Glutamatergic neuron (in vitro differentiated cells): ENCODE measurements around the gene CSNK1G1. TPM values are rescaled to one million over a fixed set of nuclear protein-coding genes. Genes with fewer than 3 reads are reported as not detected.

Source experiments
- DNase-seq: peaks from one replicate; pipeline ENCODE4 v3.0.0; 2022
- H3K27ac Mint-ChIP-seq: one replicate; pipeline ENCODE4 v1.8.0; 2020; ENCODE audit warnings: mild to moderate bottlenecking, mixed read lengths, inconsistent platforms; ENCODE audit not compliant: unreplicated experiment
- H3K27me3 Mint-ChIP-seq: one replicate; pipeline ENCODE4 v1.8.0; 2020; ENCODE audit warnings: mild to moderate bottlenecking, moderate library complexity, mixed read lengths, inconsistent platforms; ENCODE audit not compliant: unreplicated experiment
- H3K36me3 Mint-ChIP-seq: one replicate; pipeline ENCODE4 v1.8.0; 2020; ENCODE audit warnings: mild to moderate bottlenecking, mixed read lengths, inconsistent platforms; ENCODE audit not compliant: unreplicated experiment
- H3K4me1 Mint-ChIP-seq: one replicate; pipeline ENCODE4 v1.8.0; 2020; ENCODE audit warnings: mild to moderate bottlenecking, low read depth, mixed read lengths, inconsistent platforms; ENCODE audit not compliant: unreplicated experiment
- H3K4me3 Mint-ChIP-seq: one replicate; pipeline ENCODE4 v1.8.0; 2020; ENCODE audit warnings: mild to moderate bottlenecking, mixed read lengths, inconsistent platforms; ENCODE audit not compliant: unreplicated experiment
- H3K9me3 Mint-ChIP-seq: one replicate; pipeline ENCODE4 v1.8.0; 2020; ENCODE audit warnings: mild to moderate bottlenecking, moderate library complexity, mixed read lengths, inconsistent platforms; ENCODE audit not compliant: unreplicated experiment
- CTCF ChIP-seq: fragments of 200-600 bp; sonication (generic); IDR thresholded peaks from one replicate; pipeline ENCODE4 v1.5.0; 2021; ENCODE audit not compliant: partially characterized antibody, unreplicated experiment
- total RNA-seq: library from RNA; stranded (reverse); fragmentation: NEBNext Ultra II Directional; extraction: Animal tissue kit (Norgen Biotek cat#: 25700); gene quantifications from one replicate; pipeline ENCODE4 v1.2.1, GENCODE V29; 2021; ENCODE audit not compliant: unreplicated experiment

The CSNK1G1 gene
- total RNA-seq, 1 donor from 2014 or later, result 34.2 TPM

- Mint-ChIP-seq H3K27ac (no peak overlapping the region), H3K27me3 (peaks cover 2% of the 10 kb centered on the region), H3K4me3 (no peak overlapping the region), H3K36me3 (no peaks in the 10 kb centered on the region), H3K4me1 (peaks cover 3% of the 10 kb centered on the region), H3K9me3 (no peaks in the 10 kb centered on the region)
- no peak for DNase-seq
- TF ChIP-seq CTCF, result no peak
These were observed 66.4 kb downstream of the CSNK1G1 start for GRCh38 chr15:64289550-64289949.

GRCh38 chr15:64288999-64289398 is 67.0 kb downstream of the CSNK1G1 start:
- H3K4me1 Mint-ChIP-seq, result peaks cover 3% of the 10 kb centered on the region
- no peak for TF ChIP-seq CTCF
- H3K36me3 Mint-ChIP-seq, result no peaks in the 10 kb centered on the region
- DNase-seq, result no peak
- H3K4me3 Mint-ChIP-seq, result no peak overlapping the region
- H3K9me3 Mint-ChIP-seq, result no peaks in the 10 kb centered on the region
- peaks cover 2% of the 10 kb centered on the region for H3K27me3 Mint-ChIP-seq
- H3K27ac Mint-ChIP-seq, result no peak overlapping the region

- Mint-ChIP-seq H3K4me1 (peaks cover 3% of the 10 kb centered on the region), H3K9me3 (no peaks in the 10 kb centered on the region), H3K27ac (no peak overlapping the region), H3K4me3 (no peak overlapping the region), H3K36me3 (no peaks in the 10 kb centered on the region), H3K27me3 (peaks cover 2% of the 10 kb centered on the region)
- no peak for DNase-seq
- TF ChIP-seq CTCF, result no peak
These were observed 67.4 kb downstream of the CSNK1G1 start for GRCh38 chr15:64288577-64288976.

- H3K4me1 Mint-ChIP-seq, result peaks cover 3% of the 10 kb centered on the region
- no peak for TF ChIP-seq CTCF
- peaks cover 2% of the 10 kb centered on the region for H3K27me3 Mint-ChIP-seq
- H3K27ac Mint-ChIP-seq, result no peak overlapping the region
- no peak overlapping the region for H3K4me3 Mint-ChIP-seq
- DNase-seq, result no peak
- H3K36me3 Mint-ChIP-seq, result no peaks in the 10 kb centered on the region
- H3K9me3 Mint-ChIP-seq, result no peaks in the 10 kb centered on the region
These were observed 68.0 kb downstream of the CSNK1G1 start for GRCh38 chr15:64287953-64288352.

- DNase-seq, result no peak
- H3K27ac Mint-ChIP-seq, result no peak overlapping the region
- no peak overlapping the region for H3K4me3 Mint-ChIP-seq
- no peak for TF ChIP-seq CTCF
- H3K4me1 Mint-ChIP-seq, result peaks cover 3% of the 10 kb centered on the region
- no peaks in the 10 kb centered on the region for H3K36me3 Mint-ChIP-seq
- H3K9me3 Mint-ChIP-seq, result no peaks in the 10 kb centered on the region
- H3K27me3 Mint-ChIP-seq, result peaks cover 2% of the 10 kb centered on the region
These were observed 69.5 kb downstream of the CSNK1G1 start for GRCh38 chr15:64286473-64286872.
